Cardiac muscle cell (in vitro differentiated cells and primary cell): ENCODE results near the gene ZNF302. TPM values are rescaled to one million over a fixed set of nuclear protein-coding genes. Genes with fewer than 3 reads are reported as not detected.
A peak's percentile ranks its signal among the peaks of the same experiment; 100 is the strongest.

Experiments
- DNase-seq, 2 donors: peaks; one replicate each; pipeline versions ENCODE4 v3.0.0 to v3.0.0-alpha.2; 2010 to 2017; ENCODE audit warnings: low read depth in 1 of 2, low spot score in 1 of 2
- H3K27ac ChIP-seq: fragments of 200-600 bp; sonication (generic); 2 replicates; pipeline ENCODE4 v1.5.1; 2016
- H3K27me3 ChIP-seq: fragments of 200-600 bp; sonication (generic); 2 replicates; pipeline ENCODE4 v1.6.0; 2016; ENCODE audit warnings: control low read depth
- H3K36me3 ChIP-seq: fragments of 200-600 bp; sonication (generic); 2 replicates; pipeline ENCODE4 v1.5.1; 2016; ENCODE audit warnings: control low read depth
- H3K4me1 ChIP-seq: fragments of 200-600 bp; sonication (generic); 2 replicates; pipeline ENCODE4 v1.8.1; 2017; ENCODE audit warnings: low read depth, mild to moderate bottlenecking, mixed run types
- H3K4me3 ChIP-seq: fragments of 200-600 bp; sonication (generic); 2 replicates; pipeline ENCODE4 v1.5.1; 2016; ENCODE audit warnings: mild to moderate bottlenecking
- H3K9me3 ChIP-seq: fragments of 200-600 bp; sonication (generic); 2 replicates; pipeline ENCODE4 v1.5.1; 2017; ENCODE audit warnings: low read depth, mild to moderate bottlenecking, control low read depth
- CTCF ChIP-seq: IDR thresholded peaks from 2 replicates; pipeline ENCODE4 v1.5.1; 2012; ENCODE audit warnings: low read depth, mild to moderate bottlenecking, low read length
- polyA plus RNA-seq: library from polyadenylated mRNA; unstranded; fragments of >200 nt; fragmentation: Nextera tagmentation; extraction: Ambion mirVana; gene quantifications from 2 replicates; pipeline ENCODE4 v1.2.1, GENCODE V29; 2016
- total RNA-seq: library from RNA; depleted of rRNA; stranded (reverse); fragments of >200 nt; gene quantifications from 2 replicates; pipeline ENCODE4 v1.2.3, GENCODE V29; 2016

Gene ZNF302
- total and polyA plus RNA-seq, 2 experiments from 2014 or later = 59.1 to 60.6 TPM

DNA sequence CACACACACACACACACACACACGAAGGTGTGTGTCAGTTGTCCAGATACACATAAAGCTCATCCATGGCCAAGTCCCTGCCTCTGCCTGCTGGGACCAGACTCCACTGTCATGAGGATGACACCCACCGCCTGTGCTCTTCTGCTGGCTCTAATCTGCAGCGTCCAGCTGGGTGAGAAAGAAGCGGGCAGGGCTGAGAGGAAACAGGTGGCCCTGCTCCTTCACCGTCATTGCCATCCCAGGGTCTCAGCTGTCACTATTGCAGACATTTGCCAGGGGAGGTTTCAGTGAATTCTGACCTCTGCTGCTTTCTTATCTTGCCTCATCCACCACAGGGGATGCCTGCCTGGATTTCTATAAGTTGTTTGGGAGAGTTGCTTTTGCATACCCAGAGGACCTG lies 31.9 kb upstream of the ZNF302 start:
- no peak overlapping the region for H3K4me3 ChIP-seq
- no peak overlapping the region for H3K27ac ChIP-seq
- H3K9me3 ChIP-seq = no peaks in the 10 kb centered on the region
- no peaks in the 10 kb centered on the region for H3K4me1 ChIP-seq
- H3K27me3 ChIP-seq = no peaks in the 10 kb centered on the region
- no peak for TF ChIP-seq CTCF
- no peaks in the 10 kb centered on the region for H3K36me3 ChIP-seq
- peak in 1 of 2 donors; percentile 1 for DNase-seq

GRCh38 chr19:34649886-34650543 lies 27.5 kb upstream of the ZNF302 start:
- Histone ChIP-seq H3K9me3 (no peaks in the 10 kb centered on the region), H3K36me3 (no peaks in the 10 kb centered on the region), H3K27ac (no peak overlapping the region), H3K27me3 (no peaks in the 10 kb centered on the region), H3K4me3 (no peak overlapping the region), H3K4me1 (no peaks in the 10 kb centered on the region)
- TF ChIP-seq CTCF = no peak
- no peak for DNase-seq

GRCh38 chr19:34651747-34652146 lies 25.7 kb upstream of the ZNF302 start:
- Histone ChIP-seq H3K36me3 (no peaks in the 10 kb centered on the region), H3K4me1 (no peaks in the 10 kb centered on the region), H3K9me3 (no peaks in the 10 kb centered on the region), H3K4me3 (no peak overlapping the region), H3K27me3 (no peaks in the 10 kb centered on the region), H3K27ac (no peak overlapping the region)
- no peak for TF ChIP-seq CTCF
- no peak for DNase-seq

GRCh38 chr19:34654796-34655195 lies 22.7 kb upstream of the ZNF302 start:
- TF ChIP-seq CTCF = no peak
- DNase-seq = no peak
- H3K27me3 ChIP-seq = no peaks in the 10 kb centered on the region

DNA sequence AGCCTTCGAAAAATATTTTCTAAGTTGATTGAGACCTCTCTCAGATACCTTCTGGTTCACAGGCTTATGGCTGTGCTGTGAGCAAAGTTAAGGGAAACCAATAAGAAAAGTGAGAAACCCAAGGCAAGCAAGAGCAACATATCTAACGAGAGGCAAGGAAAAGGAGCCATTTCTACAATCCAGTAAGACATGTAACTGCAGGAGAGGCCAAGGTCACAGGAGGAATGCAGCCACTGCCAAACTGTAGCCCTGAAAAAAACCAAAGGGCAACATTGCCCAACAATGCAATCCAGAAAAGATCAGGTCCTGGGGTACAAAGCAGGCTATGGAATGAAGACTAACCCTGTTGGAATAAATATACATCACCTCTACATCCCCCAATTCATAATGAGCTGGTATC lies 21.8 kb upstream of the ZNF302 start:
- Histone ChIP-seq H3K36me3 (no peaks in the 10 kb centered on the region), H3K4me3 (no peak overlapping the region), H3K4me1 (no peaks in the 10 kb centered on the region), H3K9me3 (no peaks in the 10 kb centered on the region), H3K27me3 (no peaks in the 10 kb centered on the region), H3K27ac (no peak overlapping the region)
- DNase-seq = no peak
- TF ChIP-seq CTCF = no peak

More at GRCh38 chr19:34654796-34655195, 22.7 kb upstream of the ZNF302 start:
- no peak overlapping the region for H3K27ac ChIP-seq
- no peaks in the 10 kb centered on the region for H3K9me3 ChIP-seq
- H3K4me1 ChIP-seq = no peaks in the 10 kb centered on the region
- H3K4me3 ChIP-seq = no peak overlapping the region
- no peaks in the 10 kb centered on the region for H3K36me3 ChIP-seq

GRCh38 chr19:34661357-34661756 lies 16.1 kb upstream of the ZNF302 start:
- no peak overlapping the region for H3K27ac ChIP-seq

More at GRCh38 chr19:34661357-34661756, 16.1 kb upstream of the ZNF302 start:
- no peak overlapping the region for H3K4me3 ChIP-seq
- no peak for TF ChIP-seq CTCF
- no peaks in the 10 kb centered on the region for H3K4me1 ChIP-seq
- H3K9me3 ChIP-seq = no peaks in the 10 kb centered on the region
- no peak for DNase-seq
- no peaks in the 10 kb centered on the region for H3K27me3 ChIP-seq
- H3K36me3 ChIP-seq = no peaks in the 10 kb centered on the region
